Epithelial cell of alveolus of lung (primary cell): Measurements from ENCODE around the gene ZNF709. TPM values are rescaled to one million over a fixed set of nuclear protein-coding genes. Genes with fewer than 3 reads are reported as not detected.

ENCODE experiments used
- total RNA-seq: library from RNA; depleted of rRNA; stranded (reverse); fragments of >200 nt; gene quantifications from 2 replicates; pipeline ENCODE4 v1.2.1, GENCODE V29; 2015

ZNF709 gene
- total RNA-seq: 0.91 and 2.0 TPM in 2 replicates

DNA sequence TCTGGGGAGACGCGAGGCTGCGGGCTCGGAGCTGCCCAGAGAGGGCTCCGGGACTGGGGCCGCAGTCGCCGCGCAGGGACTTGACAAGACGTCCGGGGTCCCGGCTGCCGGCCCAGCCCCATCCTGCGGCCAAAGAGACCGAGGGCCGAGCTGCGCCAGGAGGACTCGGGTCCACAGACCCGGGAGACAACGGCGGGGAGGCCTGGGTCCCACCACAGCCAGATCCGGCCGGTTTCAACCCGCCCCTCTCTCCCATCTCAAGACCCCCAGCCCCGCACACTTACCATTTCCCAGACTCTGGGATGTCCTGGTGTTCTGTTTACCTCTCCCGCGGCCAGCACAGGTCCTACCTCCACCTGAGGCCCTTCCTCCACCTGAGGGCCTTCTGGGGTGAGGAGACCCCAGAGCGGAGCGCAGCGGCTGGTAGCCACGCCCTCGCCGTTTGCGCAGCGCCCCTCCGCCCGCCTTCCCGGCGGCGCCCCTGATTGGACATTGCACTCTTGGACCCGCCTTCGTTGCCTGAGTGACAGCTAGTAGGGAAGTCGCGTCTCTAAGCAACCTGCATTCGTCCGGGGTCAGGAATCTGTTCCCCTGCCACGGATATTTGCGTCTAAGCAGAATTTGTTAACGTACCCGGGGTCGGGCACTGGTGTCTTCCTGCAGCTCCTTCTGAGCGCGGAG lies at the start of gene ZNF709:
TSS of gene ZNF709 (minus strand) at position 446 of the 681 bp plus-strand sequence. CDS start at position 287, 159 bp downstream.

DNA sequence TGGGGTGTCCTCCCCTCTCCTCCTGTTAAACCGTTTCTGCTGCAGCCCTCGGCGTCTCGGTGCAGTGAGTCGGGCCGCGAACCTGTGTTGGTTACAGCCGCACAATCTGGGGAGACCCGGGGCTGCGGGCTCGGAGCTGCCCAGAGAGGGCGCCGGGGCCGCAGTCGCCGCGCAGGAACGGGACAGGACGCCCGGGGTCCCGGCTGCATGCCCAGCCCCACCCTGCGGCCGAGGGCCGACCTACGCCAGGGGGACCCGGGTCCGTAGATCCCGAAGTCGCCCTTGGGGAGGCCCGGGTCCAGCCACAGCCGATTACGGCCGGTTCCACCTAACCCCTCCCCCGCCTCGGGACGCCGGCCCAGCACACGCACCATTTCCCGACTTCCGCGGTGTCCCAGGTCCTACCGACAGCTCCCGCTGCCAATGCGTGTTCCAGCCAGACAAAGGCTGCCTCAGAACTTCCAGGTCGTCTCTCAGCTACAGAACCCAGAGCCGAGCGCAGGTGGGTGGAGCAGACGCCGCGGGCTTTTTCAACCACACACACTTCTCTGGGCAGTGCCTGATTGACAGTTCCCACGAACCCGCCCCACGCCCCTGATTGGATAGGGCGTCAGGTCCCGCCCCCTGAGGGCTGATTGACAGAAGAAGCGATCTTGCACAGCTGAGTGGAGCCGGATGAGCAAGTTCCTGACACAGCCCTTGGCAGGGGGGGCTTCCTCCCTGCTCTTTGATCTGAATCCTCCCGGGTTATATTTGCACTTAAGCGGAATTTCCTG lies 43.9 kb downstream of the ZNF709 start, which contains the start of gene ZNF443:
TSS of gene ZNF443 (minus strand) at position 481 of the 776 bp plus-strand sequence. CDS start at position 374, 107 bp downstream.

Other genes starting within 250 kb of the ZNF709 start
- 2.6 and 5.3 TPM in 2 replicates for gene ZNF44, start 189.9 kb downstream of the ZNF709 start, total RNA-seq
- 0.65 and 2.6 TPM in 2 replicates for gene ZNF563, start 151.2 kb downstream of the ZNF709 start, total RNA-seq
- 0.26 and 1.4 TPM in 2 replicates for gene ZNF442, start 119.1 kb downstream of the ZNF709 start, total RNA-seq
- gene ZNF799, start 83.5 kb downstream of the ZNF709 start, total RNA-seq: 1.3 and 1.6 TPM in 2 replicates
- 1.7 and 2.2 TPM in 2 replicates for gene ZNF443, start 43.8 kb downstream of the ZNF709 start, total RNA-seq
- 3.0 and 3.4 TPM in 2 replicates for gene ZNF564, start 66.7 kb upstream of the ZNF709 start, total RNA-seq
- gene ZNF490, start 126.0 kb upstream of the ZNF709 start, total RNA-seq: 4.1 and 15.3 TPM in 2 replicates
- 6.5 and 15.3 TPM in 2 replicates for gene ZNF791, start 126.1 kb upstream of the ZNF709 start, total RNA-seq
- gene MAN2B1, start 181.9 kb upstream of the ZNF709 start, total RNA-seq: 44.5 and 81.8 TPM in 2 replicates
- 8.0 and 12.1 TPM in 2 replicates for gene WDR83, start 182.0 kb upstream of the ZNF709 start, total RNA-seq
- gene DHPS, start 197.1 kb upstream of the ZNF709 start, total RNA-seq: 62.4 and 124 TPM in 2 replicates
- gene GNG14, start 203.2 kb upstream of the ZNF709 start, total RNA-seq: not detected in 2 replicates
- gene FBXW9, start 211.8 kb upstream of the ZNF709 start, total RNA-seq: 8.8 and 11.5 TPM in 2 replicates
- 34.3 and 47.7 TPM in 2 replicates for gene TNPO2, start 239.1 kb upstream of the ZNF709 start, total RNA-seq
- 353 and 355 TPM in 2 replicates for gene TRIR, start 249.9 kb upstream of the ZNF709 start, total RNA-seq